Heart right ventricle (tissue), 16 donors: ENCODE results near the gene SEMG1. TPM values are rescaled to one million over a fixed set of nuclear protein-coding genes. Genes with fewer than 3 reads are reported as not detected.

ENCODE experiments used
- ATAC-seq, 8 donors: fragments of 200-7000 bp; cut with Tn5 transposase; one replicate each; pipeline ENCODE4 v1.9.1; 2020; ENCODE audit warnings: mild to moderate bottlenecking in 8 of 8, moderate library complexity in 8 of 8, moderate number of reproducible peaks in 1 of 8
- DNase-seq, 2 donors: peaks; one replicate each; pipeline ENCODE4 v3.0.0-alpha.2; 2020
- H3K27ac ChIP-seq, 10 donors: fragments of 200-600 bp; sonication (generic) in 2 of 10; one replicate each; pipeline versions ENCODE4 v1.5.0 to v1.8.0; 2020 to 2022; ENCODE audit warnings: mild to moderate bottlenecking in 3 of 10
- H3K27me3 ChIP-seq, 7 donors: fragments of 200-600 bp; one replicate each; pipeline ENCODE4 v1.8.0; 2021 to 2022; ENCODE audit warnings: mild to moderate bottlenecking in 2 of 7
- H3K36me3 ChIP-seq, 9 donors: fragments of 200-600 bp; sonication (generic) in 1 of 9; one replicate each; pipeline versions ENCODE4 v1.5.0 to v1.8.0; 2020 to 2022; ENCODE audit warnings: mild to moderate bottlenecking in 2 of 9
- H3K4me1 ChIP-seq, 9 donors: fragments of 200-600 bp; sonication (generic) in 1 of 9; one replicate each; pipeline versions ENCODE4 v1.5.0 to v1.8.0; 2020 to 2022; ENCODE audit warnings: mild to moderate bottlenecking in 4 of 9
- H3K4me3 ChIP-seq, 10 donors: fragments of 200-600 bp; sonication (generic) in 2 of 10; one replicate each; pipeline versions ENCODE4 v1.5.0 to v1.8.0; 2020 to 2022; ENCODE audit warnings: mild to moderate bottlenecking in 7 of 10, moderate library complexity in 2 of 10
- H3K9me3 ChIP-seq, 11 donors: fragments of 200-600 bp in 10 of 11; sonication (generic) in 2 of 11; one replicate each; pipeline versions ENCODE4 v1.5.0 to v1.8.0; 2013 to 2022; ENCODE audit warnings: mild to moderate bottlenecking in 2 of 11, control low read depth in 1 of 11, moderate library complexity in 1 of 11
- CTCF ChIP-seq, 9 donors: fragments of 200-600 bp; sonication (generic) in 2 of 9; IDR thresholded peaks; one replicate each; pipeline versions ENCODE4 v1.5.0 to v1.8.0; 2021 to 2022; ENCODE audit warnings: antibody characterized with exemption in 9 of 9, mild to moderate bottlenecking in 5 of 9, moderate library complexity in 1 of 9
- WGBS, 2 donors: extraction: QIAGEN DNeasy Blood & Tissue Kit; methylation state at CpG; one replicate each; pipeline ENCODE4 v1.1.7; 2013; ENCODE audit warnings: inconsistent platforms in 1 of 2; 5-methylcytosine and 5-hydroxymethylcytosine counted together
- intact Hi-C, 10 donors: fragments of 100-400 bp; cut with DNase I; formaldehyde crosslinking; loops; one replicate each; pipeline versions ENCODE4 v1.11.1 to v1.14.2; 2022
- polyA plus RNA-seq, 2 donors: library from polyadenylated mRNA; stranded (reverse); fragments of 200-250 nt; gene quantifications; one replicate each; pipeline ENCODE4 v1.2.3, GENCODE V29; 2013
- total RNA-seq, 10 donors: library from RNA; stranded (reverse); fragmentation: NEBNext Ultra II Directional in 3 of 10; extraction: Animal tissue kit (Norgen Biotek cat#: 25700) in 3 of 10; gene quantifications; one replicate each; pipeline versions ENCODE4 v1.2.1 to v1.2.4, GENCODE V29; 2021 to 2023
- donor health status: Arrhythmogenic right ventricular cardiomyopathy.
- donor health status: ischemic (EF 13 %, LVEDD 7.1; RV severe dilation, severe dysfunction).
- donor health status: healthy with polysubstance abuse.
- donor health status: DM: no; HTN: yes; CAD: no.
- donor health status: DM: no; HTN: no; CAD: no.
- donor health status: ischemic (EF 25% LVEDD 6.9; RV normal size, moderate dysfunction).
- donor health status: ischemic (EF 25% LVEDD 5.7; RV mildly dilated, moderate dysfunction).
- donor health status: healthy.
- donor health status: DM: yes; HTN: yes; CAD: no.
- donor health status: Ischemic cardiomyopathy.
- donor health status: ischemic (EF 35%, LVEDD 5.7; RV mildly dilated, moderate dysfunction).
- donor health status: nonischemic (EF 11% LVEDD 7.7; RV severe dilation, severe dysfunction).
- donor health status: DM: yes; HTN: yes; CAD: no.
- donor health status: PGD.
- donor health status: ischemic (EF 29% LVEDD 5.4; RV normal size, mild dysfunction).
- donor health status: nonischemic (EF 23%, LVEDD 6.1; RV moderate dilation, normal function).

Gene SEMG1
- total and polyA plus RNA-seq, 12 donors = not detected

GRCh38 chr20:45181639-45182038 is 25.2 kb upstream of the SEMG1 start:
- H3K9me3 ChIP-seq = no peaks in the 10 kb centered on the region
- H3K27ac ChIP-seq = no peak overlapping the region
- no peak overlapping the region for H3K4me3 ChIP-seq
- intact Hi-C loops = no loop called here
- no peaks in the 10 kb centered on the region for H3K4me1 ChIP-seq
- no peak for TF ChIP-seq CTCF (IDR thresholded peaks at IDR 0.05)
- WGBS, 2 donors = 70 to 79% methylated on average over 2 of the region's 2 CpGs
- ATAC-seq (no peak), DNase-seq (no peak)
- H3K27me3 ChIP-seq = peaks cover 0 to 6% (median 0%) of the 10 kb centered on the region in 7 donors
- no peaks in the 10 kb centered on the region for H3K36me3 ChIP-seq

- intact Hi-C loops = no loop called here
- no peaks in the 10 kb centered on the region for H3K36me3 ChIP-seq
- H3K27ac ChIP-seq = no peak overlapping the region
- peaks cover 0 to 6% (median 0%) of the 10 kb centered on the region in 7 donors for H3K27me3 ChIP-seq
- DNase-seq (no peak), ATAC-seq (no peak)
- no peaks in the 10 kb centered on the region for H3K4me1 ChIP-seq
- no peaks in the 10 kb centered on the region for H3K9me3 ChIP-seq
- TF ChIP-seq CTCF (IDR thresholded peaks at IDR 0.05) = no peak
- 84 to 91% methylated on average over 2 of the region's 2 CpGs for WGBS, 2 donors
- no peak overlapping the region for H3K4me3 ChIP-seq
Measured at GRCh38 chr20:45183084-45183483, 23.7 kb upstream of the SEMG1 start.

- no peak for TF ChIP-seq CTCF (IDR thresholded peaks at IDR 0.05)
Measured at GRCh38 chr20:45187693-45188092, 19.1 kb upstream of the SEMG1 start.

GRCh38 chr20:45189067-45189609 is 17.7 kb upstream of the SEMG1 start:
- intact Hi-C loops = no loop called here
- no peaks in the 10 kb centered on the region for H3K36me3 ChIP-seq
- no peak for TF ChIP-seq CTCF (IDR thresholded peaks at IDR 0.05)
- no peaks in the 10 kb centered on the region for H3K4me1 ChIP-seq
- DNase-seq (no peak), ATAC-seq (no peak)
- H3K27ac ChIP-seq = no peak overlapping the region
- WGBS, 2 donors = 89 to 90% methylated on average over 3 of the region's 3 CpGs
- no peaks in the 10 kb centered on the region for H3K9me3 ChIP-seq
- peaks cover 0 to 21% (median 0%) of the 10 kb centered on the region in 7 donors for H3K27me3 ChIP-seq
- H3K4me3 ChIP-seq = no peak overlapping the region

More at GRCh38 chr20:45187693-45188092, 19.1 kb upstream of the SEMG1 start:
- no peak for ATAC-seq
- H3K4me1 ChIP-seq = no peaks in the 10 kb centered on the region
- DNase-seq = no peak
- H3K4me3 ChIP-seq = no peak overlapping the region
- peaks cover 0 to 17% (median 0%) of the 10 kb centered on the region in 7 donors for H3K27me3 ChIP-seq
- no peak overlapping the region for H3K27ac ChIP-seq
- intact Hi-C loops = no loop called here
- no peaks in the 10 kb centered on the region for H3K9me3 ChIP-seq
- 40 to 41% methylated on average over 2 of the region's 2 CpGs for WGBS, 2 donors
- no peaks in the 10 kb centered on the region for H3K36me3 ChIP-seq
